ENCODE data around the gene TBC1D32.
"Not testable (repeated sequence)": the region's sequence is repeated elsewhere in the genome, so short reads cannot be mapped to it uniquely, and the experiment has no call there.

The TBC1D32 gene

DNA sequence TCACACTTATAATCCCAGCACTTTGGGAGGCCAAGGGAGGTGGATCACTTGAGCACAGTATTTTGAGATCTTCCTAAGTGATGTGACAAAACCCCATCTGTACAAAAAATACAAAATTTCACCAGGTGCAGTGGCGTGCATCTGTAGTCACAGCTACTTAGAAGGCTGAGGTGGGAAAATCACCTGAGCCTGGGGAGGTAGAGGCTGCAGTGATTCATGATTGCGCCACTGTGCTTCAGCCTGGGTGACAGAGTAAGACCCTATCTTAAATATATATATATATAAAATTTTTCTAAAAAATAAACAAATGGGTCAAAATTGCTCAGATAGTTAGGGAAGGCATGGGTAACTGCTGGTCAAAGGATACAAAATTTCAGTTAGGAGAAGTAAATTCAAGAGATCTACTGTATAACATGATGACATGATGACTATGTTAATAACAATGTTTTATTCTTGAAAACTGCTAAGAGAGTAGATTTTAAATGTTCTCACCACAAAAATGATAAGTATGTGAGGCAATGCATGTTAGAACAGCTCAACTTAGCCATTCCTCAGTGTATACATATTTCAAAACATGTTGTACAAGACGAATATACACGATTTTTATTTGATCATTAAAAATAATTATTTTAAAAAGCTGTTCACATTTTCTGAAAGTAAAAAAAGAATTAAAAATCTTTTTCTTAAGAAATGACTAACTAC is 24.4 kb downstream of the TBC1D32 start:
- no peak overlapping the region for H3K4me3 Mint-ChIP-seq

DNA sequence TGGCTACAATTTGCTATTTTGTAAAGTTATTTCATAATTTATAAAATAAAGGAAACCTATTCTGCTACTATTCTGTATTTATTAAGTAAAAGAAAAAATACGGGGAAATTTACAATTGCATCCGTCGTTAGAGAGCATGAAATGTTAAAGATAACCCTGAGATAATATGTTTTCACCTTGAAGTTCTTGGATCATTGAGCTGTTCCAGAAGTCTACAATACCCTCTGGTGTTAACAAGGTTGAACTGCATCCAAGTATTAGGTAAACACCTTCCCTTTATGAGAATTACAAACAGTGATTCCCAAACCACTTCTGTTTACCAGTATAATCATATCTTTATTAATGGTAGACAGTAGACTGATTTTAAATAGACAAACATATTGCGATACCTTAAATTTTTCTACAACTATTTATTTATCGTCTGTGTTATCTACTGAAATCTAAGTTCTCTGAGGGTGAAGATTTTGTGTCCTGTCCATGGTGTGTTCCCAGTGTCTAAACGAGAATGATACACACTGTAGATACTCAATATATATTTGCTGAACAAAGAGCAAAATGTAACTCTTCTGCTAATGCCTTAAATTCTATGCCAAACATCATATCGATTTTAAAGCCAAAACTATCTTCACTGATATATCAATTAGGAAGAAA is 28.2 kb downstream of the TBC1D32 start:
- peaks cover 5% of the 10 kb centered on the region for H3K4me1 Mint-ChIP-seq (ENCODE audit: low read depth)
- H3K4me3 Mint-ChIP-seq, result no peak overlapping the region
- no peak overlapping the region for H3K27ac Mint-ChIP-seq
- peaks cover 6% of the 10 kb centered on the region for H3K36me3 Mint-ChIP-seq (ENCODE audit: low read depth)
- no peaks in the 10 kb centered on the region for H3K27me3 Mint-ChIP-seq (ENCODE audit: low read depth)
- H3K9me3 Mint-ChIP-seq, result peaks cover 3% of the 10 kb centered on the region

More for the DNA sequence above, 24.4 kb downstream of the TBC1D32 start:
- peaks cover 6% of the 10 kb centered on the region for H3K36me3 Mint-ChIP-seq (ENCODE audit: low read depth)
- no peaks in the 10 kb centered on the region for H3K27me3 Mint-ChIP-seq (ENCODE audit: low read depth)
- no peaks in the 10 kb centered on the region for H3K9me3 Mint-ChIP-seq
- H3K27ac Mint-ChIP-seq, result no peak overlapping the region
- H3K4me1 Mint-ChIP-seq (ENCODE audit: low read depth), result no peaks in the 10 kb centered on the region

- peaks cover 5% of the 10 kb centered on the region for H3K4me1 Mint-ChIP-seq (ENCODE audit: low read depth)
- H3K27ac Mint-ChIP-seq, result no peak overlapping the region
- no peaks in the 10 kb centered on the region for H3K27me3 Mint-ChIP-seq (ENCODE audit: low read depth)
- no peak overlapping the region for H3K4me3 Mint-ChIP-seq
- peaks cover 3% of the 10 kb centered on the region for H3K36me3 Mint-ChIP-seq (ENCODE audit: low read depth)
- peaks cover 3% of the 10 kb centered on the region for H3K9me3 Mint-ChIP-seq
Observed at GRCh38 chr6:121302882-121303281, 31.4 kb downstream of the TBC1D32 start.

GRCh38 chr6:121301156-121301555 is 33.1 kb downstream of the TBC1D32 start:
- H3K4me3 Mint-ChIP-seq; H3K36me3 Mint-ChIP-seq (ENCODE audit: low read depth); H3K4me1 Mint-ChIP-seq (ENCODE audit: low read depth); H3K27ac Mint-ChIP-seq; H3K9me3 Mint-ChIP-seq; H3K27me3 Mint-ChIP-seq (ENCODE audit: low read depth): not testable (repeated sequence)

DNA sequence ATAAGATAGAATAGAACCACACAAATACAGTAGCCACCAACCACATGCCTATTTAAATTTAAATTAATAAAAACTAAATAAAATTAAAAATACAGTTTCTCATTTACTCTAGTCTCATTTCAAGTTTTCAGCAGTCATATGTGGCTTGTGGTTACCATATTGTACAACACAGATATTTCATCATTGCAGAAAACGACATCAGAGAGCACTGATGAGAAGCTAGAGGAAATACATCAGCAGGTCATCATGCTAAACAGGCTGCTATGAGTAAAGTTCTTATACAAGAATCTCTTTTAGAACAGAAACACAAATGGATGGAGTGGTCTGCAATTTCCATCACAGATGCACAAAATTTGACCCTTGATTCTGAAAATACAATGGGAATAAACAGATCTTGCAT is 36.6 kb downstream of the TBC1D32 start:
- H3K4me3 Mint-ChIP-seq, result no peak overlapping the region
- H3K9me3 Mint-ChIP-seq, result peaks cover 3% of the 10 kb centered on the region
- H3K4me1 Mint-ChIP-seq (ENCODE audit: low read depth), result peaks cover under 1% of the 10 kb centered on the region
- H3K27ac Mint-ChIP-seq, result no peak overlapping the region
- H3K36me3 Mint-ChIP-seq (ENCODE audit: low read depth), result peaks cover 5% of the 10 kb centered on the region
- no peaks in the 10 kb centered on the region for H3K27me3 Mint-ChIP-seq (ENCODE audit: low read depth)

- H3K4me3 Mint-ChIP-seq, result no peak overlapping the region
- no peaks in the 10 kb centered on the region for H3K27me3 Mint-ChIP-seq (ENCODE audit: low read depth)
- H3K36me3 Mint-ChIP-seq (ENCODE audit: low read depth), result peaks cover 9% of the 10 kb centered on the region
- no peaks in the 10 kb centered on the region for H3K9me3 Mint-ChIP-seq
- H3K27ac Mint-ChIP-seq, result no peak overlapping the region
- no peaks in the 10 kb centered on the region for H3K4me1 Mint-ChIP-seq (ENCODE audit: low read depth)
Observed at GRCh38 chr6:121285041-121285440, 49.2 kb downstream of the TBC1D32 start.

DNA sequence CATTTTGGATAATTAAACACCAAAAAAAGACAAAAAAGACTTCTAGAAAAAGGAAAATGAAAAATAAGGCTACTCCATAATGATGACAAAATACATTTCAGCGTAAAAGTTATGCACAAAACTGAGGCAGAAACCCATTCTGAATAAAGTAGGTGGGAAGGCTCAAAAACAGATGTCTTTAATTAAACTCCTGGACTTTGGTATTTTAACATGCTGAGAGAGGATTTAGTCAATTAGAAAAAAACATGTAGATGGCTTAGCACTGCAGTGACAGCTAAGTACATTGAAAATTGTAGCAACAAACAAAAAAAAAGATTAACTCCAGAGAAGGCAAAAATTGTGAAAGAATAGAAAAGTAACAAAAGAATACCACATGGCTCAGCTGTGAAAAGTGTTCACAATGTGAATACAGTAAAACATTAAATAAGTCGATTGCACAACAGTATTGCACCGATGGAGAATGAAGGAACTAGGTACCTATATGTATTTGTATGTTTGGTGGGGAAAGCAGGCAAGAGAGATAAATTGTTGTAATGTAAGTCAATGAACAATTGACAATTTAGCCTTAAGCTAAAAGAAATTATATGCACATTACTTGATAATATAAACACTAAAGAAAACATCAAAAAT is 59.5 kb downstream of the TBC1D32 start:
- no peaks in the 10 kb centered on the region for H3K27me3 Mint-ChIP-seq (ENCODE audit: low read depth)
- H3K4me1 Mint-ChIP-seq (ENCODE audit: low read depth), result no peaks in the 10 kb centered on the region
- peaks cover 13% of the 10 kb centered on the region for H3K9me3 Mint-ChIP-seq
- H3K36me3 Mint-ChIP-seq (ENCODE audit: low read depth), result peaks cover 9% of the 10 kb centered on the region
- H3K4me3 Mint-ChIP-seq, result no peak overlapping the region
- no peak overlapping the region for H3K27ac Mint-ChIP-seq

DNA sequence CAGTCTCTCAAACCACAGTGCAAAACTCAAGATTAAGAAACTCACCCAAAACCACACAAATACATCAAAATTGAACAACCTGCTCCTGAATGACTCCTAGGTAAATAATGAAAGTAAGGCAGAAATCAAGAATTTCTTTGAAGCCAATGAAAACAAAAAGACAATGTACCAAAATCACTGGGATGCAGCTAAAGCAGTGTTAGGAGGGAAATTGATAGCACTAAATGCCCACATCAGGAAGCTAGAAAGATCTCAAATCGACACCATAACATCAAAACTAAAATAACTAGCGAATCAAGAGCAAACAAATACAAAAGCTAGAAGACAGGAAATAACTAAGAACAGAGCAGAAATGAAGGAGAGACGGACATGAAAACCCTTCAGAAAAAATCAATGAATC is 70.5 kb downstream of the TBC1D32 start:
- Mint-ChIP-seq H3K4me1 (ENCODE audit: low read depth) (no peaks in the 10 kb centered on the region), H3K27me3 (ENCODE audit: low read depth) (no peaks in the 10 kb centered on the region), H3K9me3 (peaks cover 42% of the 10 kb centered on the region), H3K27ac (no peak overlapping the region), H3K36me3 (ENCODE audit: low read depth) (peaks cover 36% of the 10 kb centered on the region), H3K4me3 (no peak overlapping the region)

DNA sequence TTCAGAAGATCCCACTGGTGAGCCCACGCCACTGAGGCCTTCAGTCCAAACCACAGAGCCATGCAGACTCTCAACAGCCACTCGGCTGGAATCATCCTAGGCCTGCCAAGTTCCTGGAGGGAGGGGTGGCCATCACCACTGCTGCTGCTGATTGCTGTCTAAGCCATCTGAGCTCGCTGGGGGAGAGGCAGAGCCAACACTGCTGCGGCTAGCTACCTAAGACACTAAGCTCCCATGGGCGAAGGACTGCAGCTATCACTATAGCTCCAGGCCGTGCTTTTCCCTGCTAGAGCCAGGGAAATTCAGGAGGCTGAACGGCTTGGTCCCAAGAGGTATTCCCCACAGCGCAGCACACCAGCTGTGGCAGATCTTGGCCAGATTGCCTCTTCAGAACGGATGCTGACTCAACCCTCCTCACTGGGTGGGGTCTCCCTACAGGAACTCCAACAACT is 73.6 kb downstream of the TBC1D32 start:
- Mint-ChIP-seq H3K9me3 (peaks cover 26% of the 10 kb centered on the region), H3K27me3 (ENCODE audit: low read depth) (no peaks in the 10 kb centered on the region), H3K4me3 (no peak overlapping the region), H3K27ac (no peak overlapping the region), H3K36me3 (ENCODE audit: low read depth) (peaks cover 27% of the 10 kb centered on the region), H3K4me1 (ENCODE audit: low read depth) (no peaks in the 10 kb centered on the region)

- no peak overlapping the region for H3K4me3 Mint-ChIP-seq
- H3K27ac Mint-ChIP-seq, result no peak overlapping the region
- peaks cover 40% of the 10 kb centered on the region for H3K9me3 Mint-ChIP-seq
- peaks cover 20% of the 10 kb centered on the region for H3K36me3 Mint-ChIP-seq (ENCODE audit: low read depth)
- H3K4me1 Mint-ChIP-seq (ENCODE audit: low read depth), result peaks cover 8% of the 10 kb centered on the region
- H3K27me3 Mint-ChIP-seq (ENCODE audit: low read depth), result no peaks in the 10 kb centered on the region
Observed at GRCh38 chr6:121247386-121247785, 86.9 kb downstream of the TBC1D32 start.

DNA sequence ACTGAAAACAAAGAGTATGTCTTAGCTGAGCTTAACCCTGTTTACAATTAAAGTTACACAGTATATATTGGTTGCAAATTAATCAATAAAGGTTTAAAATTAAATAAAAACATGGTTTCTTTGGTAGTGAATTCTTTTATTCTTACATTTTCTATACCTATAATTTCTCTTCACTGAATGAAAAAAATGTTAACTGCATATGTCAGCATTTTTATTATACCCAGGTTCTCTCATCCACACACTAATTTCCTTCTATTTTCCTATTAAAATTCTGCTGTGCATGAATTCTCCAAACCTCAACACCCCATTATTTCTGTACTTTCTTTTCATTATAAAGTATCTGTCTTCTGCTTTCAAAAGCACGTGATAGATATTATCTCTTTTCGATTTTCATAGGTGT is 91.9 kb downstream of the TBC1D32 start:
- Mint-ChIP-seq H3K27me3 (ENCODE audit: low read depth) (no peaks in the 10 kb centered on the region), H3K4me3 (no peak overlapping the region), H3K36me3 (ENCODE audit: low read depth) (peaks cover 6% of the 10 kb centered on the region), H3K4me1 (ENCODE audit: low read depth) (peaks cover 3% of the 10 kb centered on the region), H3K9me3 (peaks cover 10% of the 10 kb centered on the region), H3K27ac (no peak overlapping the region)

DNA sequence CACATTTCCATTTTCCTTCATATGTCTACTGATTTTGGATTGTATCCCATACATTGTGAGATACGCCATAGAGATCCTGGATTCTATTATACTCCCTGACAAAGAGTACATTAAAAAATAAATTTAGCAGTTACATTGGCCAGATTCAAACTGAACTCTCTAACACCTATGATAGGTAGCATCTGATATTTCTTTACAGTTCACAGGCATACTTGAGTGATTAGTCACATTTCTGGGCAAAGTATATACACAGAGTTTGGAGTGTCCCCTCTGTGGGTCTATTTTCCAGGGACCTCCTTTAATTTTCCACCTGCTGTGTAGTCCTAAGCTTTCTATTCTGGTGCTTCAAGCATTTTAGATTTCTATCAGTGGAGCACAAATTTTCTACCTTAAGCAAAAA is 96.4 kb downstream of the TBC1D32 start:
- Mint-ChIP-seq H3K4me3 (no peak overlapping the region), H3K27me3 (ENCODE audit: low read depth) (no peaks in the 10 kb centered on the region), H3K4me1 (ENCODE audit: low read depth) (peaks cover 4% of the 10 kb centered on the region), H3K9me3 (no peaks in the 10 kb centered on the region), H3K36me3 (ENCODE audit: low read depth) (peaks cover 3% of the 10 kb centered on the region), H3K27ac (no peak overlapping the region)

DNA sequence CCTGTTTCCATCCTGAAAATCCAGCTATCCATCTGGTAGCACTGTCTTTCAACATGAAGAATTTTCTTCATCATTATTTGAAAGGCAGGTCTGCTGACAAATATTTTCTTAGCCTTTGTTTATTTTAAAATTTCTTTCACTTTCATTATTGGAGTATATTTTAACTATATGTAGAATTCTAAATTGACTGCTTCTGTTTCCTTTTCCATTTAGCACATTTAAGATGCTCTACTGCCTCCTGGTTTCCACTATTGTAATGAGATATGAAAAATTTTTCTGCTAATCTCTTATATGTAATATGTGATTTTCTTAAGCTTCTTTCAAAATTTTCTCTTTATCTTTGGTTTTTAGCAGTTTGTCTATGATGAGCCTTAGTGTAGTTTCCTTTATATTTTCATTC is 97.3 kb downstream of the TBC1D32 start:
- Mint-ChIP-seq H3K27ac (no peak overlapping the region), H3K4me3 (no peak overlapping the region), H3K4me1 (ENCODE audit: low read depth) (peaks cover 4% of the 10 kb centered on the region), H3K27me3 (ENCODE audit: low read depth) (no peaks in the 10 kb centered on the region), H3K9me3 (no peaks in the 10 kb centered on the region), H3K36me3 (ENCODE audit: low read depth) (peaks cover 5% of the 10 kb centered on the region)

DNA sequence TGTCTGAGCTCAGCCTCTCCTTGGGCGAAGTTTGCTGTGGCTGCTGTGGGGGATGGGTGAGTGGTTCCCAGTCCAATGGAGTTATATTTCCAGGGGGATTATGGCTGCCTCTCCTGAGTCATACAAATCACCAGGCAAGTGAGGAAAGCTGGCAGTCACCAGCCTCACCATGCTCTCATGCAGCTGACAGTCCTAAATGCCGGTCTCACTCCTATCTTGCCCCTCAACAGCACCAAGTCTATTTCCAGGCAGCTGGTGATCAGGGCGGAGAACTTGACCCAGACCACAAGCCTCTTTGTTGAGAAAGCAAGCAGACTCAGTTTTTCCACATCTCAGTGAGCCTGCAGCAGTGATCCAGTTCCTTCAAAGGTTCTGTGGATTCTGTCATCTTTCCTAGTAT is 98.9 kb downstream of the TBC1D32 start:
- peaks cover 5% of the 10 kb centered on the region for H3K36me3 Mint-ChIP-seq (ENCODE audit: low read depth)
- peaks cover 4% of the 10 kb centered on the region for H3K4me1 Mint-ChIP-seq (ENCODE audit: low read depth)
- peaks cover 5% of the 10 kb centered on the region for H3K9me3 Mint-ChIP-seq
- no peaks in the 10 kb centered on the region for H3K27me3 Mint-ChIP-seq (ENCODE audit: low read depth)
- no peak overlapping the region for H3K27ac Mint-ChIP-seq
- H3K4me3 Mint-ChIP-seq, result no peak overlapping the region

GRCh38 chr6:121223930-121224329 is 110.3 kb downstream of the TBC1D32 start:
- Mint-ChIP-seq H3K4me1 (ENCODE audit: low read depth) (no peaks in the 10 kb centered on the region), H3K27me3 (ENCODE audit: low read depth) (no peaks in the 10 kb centered on the region), H3K27ac (no peak overlapping the region), H3K36me3 (ENCODE audit: low read depth) (no peaks in the 10 kb centered on the region), H3K9me3 (no peaks in the 10 kb centered on the region), H3K4me3 (no peak overlapping the region)
